ENCODE data around the gene NEFH.

GRCh38 chr22:29512031-29512430 is 32.0 kb downstream of the NEFH start:
- TF ChIP-seq TAF1 (IDR thresholded peaks at IDR 0.05; ENCODE audit: low read depth) = no peak
- no peak for TF ChIP-seq YY1 (IDR thresholded peaks at IDR 0.05; ENCODE audit: low read depth)
- TF ChIP-seq EP300 (IDR thresholded peaks at IDR 0.05; ENCODE audit: borderline replicate concordance) = no peak
